ENCODE data around the gene PEBP1.

DNA sequence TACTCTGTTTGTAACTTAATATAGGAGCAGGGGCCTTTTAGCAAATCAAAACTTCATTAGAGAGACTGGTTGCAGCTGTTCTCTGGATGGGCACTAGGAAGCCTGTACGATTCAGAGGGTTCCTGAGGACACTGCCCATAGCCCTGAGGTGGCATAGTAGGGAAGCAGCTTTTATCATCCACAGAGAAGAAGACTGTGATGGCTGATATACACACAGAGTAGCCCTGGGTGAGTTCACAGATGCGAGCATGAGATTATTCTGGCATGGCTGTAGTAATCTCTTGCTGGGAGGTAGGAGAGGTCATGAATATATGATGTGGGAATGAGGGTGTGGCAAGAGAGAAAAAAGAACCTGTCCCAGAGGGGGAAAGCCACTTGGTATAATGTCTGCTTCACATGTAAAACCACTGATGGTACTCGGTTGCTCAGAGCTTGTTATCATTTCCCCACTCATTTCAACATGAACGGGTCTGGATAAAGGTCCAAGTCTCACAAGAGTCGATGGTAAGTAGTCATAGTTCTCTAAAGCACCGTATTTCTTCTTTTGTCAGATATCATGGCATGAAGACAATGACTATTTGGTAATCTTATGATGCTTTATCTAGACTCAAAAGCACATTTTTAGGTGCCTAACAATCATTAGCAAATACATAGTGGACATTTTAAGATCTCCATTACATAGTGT lies 52.0 kb downstream of the PEBP1 start:
- TF ChIP-seq SP7 (tag by site-specific recombination; IDR thresholded peaks at IDR 0.05): no peak
- TF ChIP-seq ZSCAN16 (tag by site-specific recombination; IDR thresholded peaks at IDR 0.05): no peak
- no peak for TF ChIP-seq CTCF (tag by site-specific recombination; IDR thresholded peaks at IDR 0.05)
- no peak for TF ChIP-seq ZNF560 (tag by site-specific recombination; IDR thresholded peaks at IDR 0.05; ENCODE audit: borderline replicate concordance)
- TF ChIP-seq ZNF148 (tag by site-specific recombination; IDR thresholded peaks at IDR 0.05; ENCODE audit: borderline replicate concordance): no peak
- TF ChIP-seq, protein P1, sequence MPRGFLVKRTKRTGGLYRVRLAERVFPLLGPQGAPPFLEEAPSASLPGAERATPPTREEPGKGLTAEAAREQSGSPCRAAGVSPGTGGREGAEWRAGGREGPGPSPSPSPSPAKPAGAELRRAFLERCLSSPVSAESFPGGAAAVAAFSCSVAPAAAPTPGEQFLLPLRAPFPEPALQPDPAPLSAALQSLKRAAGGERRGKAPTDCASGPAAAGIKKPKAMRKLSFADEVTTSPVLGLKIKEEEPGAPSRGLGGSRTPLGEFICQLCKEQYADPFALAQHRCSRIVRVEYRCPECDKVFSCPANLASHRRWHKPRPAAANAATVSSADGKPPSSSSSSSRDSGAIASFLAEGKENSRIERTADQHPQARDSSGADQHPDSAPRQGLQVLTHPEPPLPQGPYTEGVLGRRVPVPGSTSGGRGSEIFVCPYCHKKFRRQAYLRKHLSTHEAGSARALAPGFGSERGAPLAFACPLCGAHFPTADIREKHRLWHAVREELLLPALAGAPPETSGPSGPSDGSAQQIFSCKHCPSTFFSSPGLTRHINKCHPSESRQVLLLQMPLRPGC (tag by site-specific recombination; IDR thresholded peaks at IDR 0.05): no peak
- TF ChIP-seq ZNF768 (tag by site-specific recombination; IDR thresholded peaks at IDR 0.05): no peak
- no peak for TF ChIP-seq ZNF26 (tag by site-specific recombination; IDR thresholded peaks at IDR 0.05)
